HepG2 (cell line): ENCODE results near the gene SP7. TPM values are rescaled to one million over a fixed set of nuclear protein-coding genes. Genes with fewer than 3 reads are reported as not detected.
A peak's percentile ranks its signal among the peaks of the same experiment; 100 is the strongest.

ENCODE experiments used
- AGO1 ChIP-seq: fragments of 200-400 bp; formaldehyde crosslinking; IDR thresholded peaks from 2 replicates; pipeline ENCODE4 v1.6.1; 2017; ENCODE audit warnings: mild to moderate bottlenecking, low read depth, low read length, moderate library complexity; ENCODE audit not compliant: poor library complexity, severe bottlenecking
- ELF3 ChIP-seq: IDR thresholded peaks from 2 replicates; pipeline ENCODE4 v1.6.1; 2016; ENCODE audit warnings: missing genetic modification reagents, missing compliant biosample characterization
- GMEB1 ChIP-seq: sonication (generic); formaldehyde crosslinking; IDR thresholded peaks from 2 replicates; pipeline ENCODE4 v1.5.1; 2020; ENCODE audit warnings: missing genetic modification reagents, mild to moderate bottlenecking, borderline replicate concordance
- GTF3A ChIP-seq: sonication (generic); formaldehyde crosslinking; conservative IDR thresholded peaks from 2 replicates; pipeline ENCODE4 v1.4.0; 2020; ENCODE audit warnings: mild to moderate bottlenecking, missing genetic modification reagents
- HCFC1 ChIP-seq: fragments of 150-350 bp; IDR thresholded peaks from 2 replicates; pipeline ENCODE4 v1.6.1; 2014; ENCODE audit warnings: low read depth, low read length
- HOXA3 ChIP-seq: sonication (generic); formaldehyde crosslinking; IDR thresholded peaks from 2 replicates; pipeline ENCODE4 v1.5.0; 2020; ENCODE audit warnings: missing genetic modification reagents
- JARID2 ChIP-seq: sonication (generic); formaldehyde crosslinking; IDR thresholded peaks from 2 replicates; pipeline ENCODE4 v1.8.1; 2023; ENCODE audit warnings: missing genetic modification reagents, inconsistent platforms; ENCODE audit not compliant: insufficient replicate concordance
- KMT2B ChIP-seq: IDR thresholded peaks from 2 replicates; pipeline ENCODE4 v1.6.1; 2016; ENCODE audit warnings: missing genetic modification reagents, missing compliant biosample characterization
- MATR3 ChIP-seq: sonication (generic); formaldehyde crosslinking; IDR thresholded peaks from 2 replicates; pipeline ENCODE4 v1.4.0; 2020; ENCODE audit warnings: missing genetic modification reagents
- MTA3 ChIP-seq: sonication (generic); formaldehyde crosslinking; IDR thresholded peaks from 2 replicates; pipeline ENCODE4 v1.4.0; 2020; ENCODE audit warnings: missing genetic modification reagents
- NFRKB ChIP-seq: fragments of 450-650 bp; IDR thresholded peaks from 2 replicates; pipeline ENCODE4 v1.6.1; 2017
- PTBP1 ChIP-seq: fragments of 200-400 bp; formaldehyde crosslinking; IDR thresholded peaks from 2 replicates; pipeline ENCODE4 v1.6.1; 2018; ENCODE audit warnings: low read length, low read depth; ENCODE audit not compliant: poor library complexity, severe bottlenecking
- RNF2 ChIP-seq: fragments of 450-650 bp; conservative IDR thresholded peaks from 2 replicates; pipeline ENCODE4 v1.6.1; 2016; ENCODE audit warnings: low read depth
- SSRP1 ChIP-seq: IDR thresholded peaks from 2 replicates; pipeline ENCODE4 v1.6.1; 2016; ENCODE audit warnings: control low read depth
- ZFP82 ChIP-seq: sonication (generic); formaldehyde crosslinking; IDR thresholded peaks from 2 replicates; pipeline ENCODE4 v1.5.1; 2020; ENCODE audit warnings: mild to moderate bottlenecking, missing genetic modification reagents, borderline replicate concordance
- ZNF225 ChIP-seq: sonication (generic); formaldehyde crosslinking; IDR thresholded peaks from 2 replicates; pipeline ENCODE4 v1.4.0; 2020; ENCODE audit warnings: mild to moderate bottlenecking, missing genetic modification reagents
- ZNF564 ChIP-seq: sonication (generic); formaldehyde crosslinking; IDR thresholded peaks from 2 replicates; pipeline ENCODE4 v1.8.1; 2023; ENCODE audit warnings: mild to moderate bottlenecking, missing genetic modification reagents
- ZNF629 ChIP-seq: sonication (generic); formaldehyde crosslinking; conservative IDR thresholded peaks from 2 replicates; pipeline ENCODE4 v1.5.0; 2020; ENCODE audit warnings: missing genetic modification reagents
- ZNF709 ChIP-seq: sonication (generic); formaldehyde crosslinking; IDR thresholded peaks from 2 replicates; pipeline ENCODE4 v1.5.0; 2020; ENCODE audit warnings: mild to moderate bottlenecking, missing genetic modification reagents
- ZNF784 ChIP-seq: sonication (generic); formaldehyde crosslinking; IDR thresholded peaks from 2 replicates; pipeline ENCODE4 v1.5.1; 2020; ENCODE audit warnings: missing genetic modification reagents, mild to moderate bottlenecking, borderline replicate concordance
- ZNF792 ChIP-seq: IDR thresholded peaks from 2 replicates; pipeline ENCODE4 v1.6.1; 2016
- ZNF841 ChIP-seq: sonication (generic); formaldehyde crosslinking; IDR thresholded peaks from 2 replicates; pipeline ENCODE4 v1.8.1; 2023; ENCODE audit warnings: missing genetic modification reagents, borderline replicate concordance
- ZXDC ChIP-seq: sonication (generic); formaldehyde crosslinking; IDR thresholded peaks from 2 replicates; pipeline ENCODE4 v1.5.0; 2020; ENCODE audit warnings: mild to moderate bottlenecking, missing genetic modification reagents
- polyA plus RNA-seq, 8 experiments: library from polyadenylated mRNA; depleted of rRNA in 3 of 8; stranded (reverse) in 7 of 8; unstranded in 1 of 8; fragments of >200 nt; fragmentation: Illumina TruSeq in 4 of 8; extraction: Trizol in 4 of 8; gene quantifications; 2 replicates each; pipeline versions ENCODE4 v1.2.1 to v1.2.3, GENCODE V29; 2011 to 2016; ENCODE audit warnings: low read depth in 4 of 8, missing spikeins in 1 of 8, mixed read lengths in 1 of 8; ENCODE audit not compliant: insufficient read depth in 1 of 8
- total RNA-seq, 5 experiments: library from RNA; depleted of rRNA; stranded (reverse); fragments of >200 nt; fragmentation: Illumina TruSeq; extraction: Trizol; gene quantifications; 2 replicates each; pipeline ENCODE4 v1.2.3, GENCODE V29; 2016; ENCODE audit warnings: low read depth in 1 of 5

SP7 gene
- total and polyA plus RNA-seq, 2 of the 13 experiments (the other 11 are each of a cell fraction or from before 2014, with no cell fraction given), result not detected

GRCh38 chr12:53299454-53300180 lies 36.5 kb downstream of the SP7 start, which contains the start of gene MYG1 (continued):
- TF ChIP-seq ZXDC (CRISPR knock-in tag), result 0 out of 2 replicates have a peak, but pooled peaks have one; percentile 41
- peak; percentile 94 for TF ChIP-seq ELF3 (CRISPR knock-in tag)
- peak; percentile 65 for TF ChIP-seq HCFC1
- peak; percentile 74; the same call in 1 of the 2 replicates for TF ChIP-seq ZNF709 (CRISPR knock-in tag)
- TF ChIP-seq ZNF225 (CRISPR knock-in tag), result 0 out of 2 replicates have a peak, but pooled peaks have one; percentile 70
- peak; percentile 84; the same call in 1 of the 2 replicates for TF ChIP-seq GTF3A (CRISPR knock-in tag)
- 0 out of 2 replicates have a peak, but pooled peaks have one; percentile 29 for TF ChIP-seq ZNF792 (CRISPR knock-in tag)
- no peak for TF ChIP-seq MTA3 (CRISPR knock-in tag)
- TF ChIP-seq SSRP1 (CRISPR knock-in tag), result peak; percentile 93
- peak; percentile 87 for TF ChIP-seq RNF2
- no peak for TF ChIP-seq MATR3 (CRISPR knock-in tag)
- TF ChIP-seq AGO1, result peak; percentile 91
- TF ChIP-seq ZNF841 (CRISPR knock-in tag), result no peak
- TF ChIP-seq ZNF784 (CRISPR knock-in tag), result peak; percentile 79; the same call in 1 of the 2 replicates
- TF ChIP-seq ZNF564, result peak; percentile 51; the same call in 1 of the 2 replicates
- no peak for TF ChIP-seq PTBP1
- TF ChIP-seq GMEB1, result peak; percentile 74; the same call in 1 of the 2 replicates
- TF ChIP-seq ZFP82 (CRISPR knock-in tag), result no peak
- TF ChIP-seq KMT2B, result peak; percentile 88
- no peak for TF ChIP-seq NFRKB
- TF ChIP-seq ZNF629 (CRISPR knock-in tag), result no peak
- peak; percentile 70 for TF ChIP-seq HOXA3 (CRISPR knock-in tag)
- no peak for TF ChIP-seq JARID2 (CRISPR knock-in tag)
